ENCODE measurements around the gene WT1. TPM values are rescaled to one million over a fixed set of nuclear protein-coding genes. Genes with fewer than 3 reads are reported as not detected.
A peak's percentile ranks its signal among the peaks of the same experiment; 100 is the strongest.

WT1 gene
- total RNA-seq, 1 donor: 16.4 TPM

- H3K4me3 ChIP-seq (ENCODE audit: low read depth, low read length): peak overlapping the region; percentile 25
- no peak for DNase-seq (ENCODE audit: low read depth)
- peak; percentile 41 for TF ChIP-seq CTCF (IDR thresholded peaks at IDR 0.05; ENCODE audit: insufficient read depth, low read depth, low read length)
These were observed 4.6 kb downstream of the WT1 start for GRCh38 chr11:32430568-32431381.

DNA sequence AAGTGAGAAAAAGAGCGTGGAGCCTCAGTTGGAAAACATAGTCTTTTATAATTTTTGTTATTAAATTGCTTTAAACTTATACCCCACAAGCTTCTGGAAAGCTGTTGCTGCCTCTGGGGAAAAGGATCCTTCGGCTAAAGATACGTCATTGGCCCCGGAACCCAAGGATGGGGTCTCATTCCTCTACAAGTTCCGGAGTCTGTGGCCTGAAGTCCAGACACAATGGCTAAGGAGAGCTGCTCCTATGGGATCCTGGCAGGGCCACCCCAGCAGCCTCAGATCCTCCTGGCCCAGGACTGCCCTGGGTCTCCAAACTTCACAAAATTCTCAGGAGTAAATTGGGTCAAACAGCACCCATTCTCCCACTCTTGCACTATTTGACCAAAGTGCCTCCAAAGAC lies 5.9 kb downstream of the WT1 start:
- H3K4me3 ChIP-seq (ENCODE audit: low read depth, low read length): no peak overlapping the region
- no peak for DNase-seq (ENCODE audit: low read depth)
- no peak for TF ChIP-seq CTCF (IDR thresholded peaks at IDR 0.05; ENCODE audit: insufficient read depth, low read depth, low read length)

DNA sequence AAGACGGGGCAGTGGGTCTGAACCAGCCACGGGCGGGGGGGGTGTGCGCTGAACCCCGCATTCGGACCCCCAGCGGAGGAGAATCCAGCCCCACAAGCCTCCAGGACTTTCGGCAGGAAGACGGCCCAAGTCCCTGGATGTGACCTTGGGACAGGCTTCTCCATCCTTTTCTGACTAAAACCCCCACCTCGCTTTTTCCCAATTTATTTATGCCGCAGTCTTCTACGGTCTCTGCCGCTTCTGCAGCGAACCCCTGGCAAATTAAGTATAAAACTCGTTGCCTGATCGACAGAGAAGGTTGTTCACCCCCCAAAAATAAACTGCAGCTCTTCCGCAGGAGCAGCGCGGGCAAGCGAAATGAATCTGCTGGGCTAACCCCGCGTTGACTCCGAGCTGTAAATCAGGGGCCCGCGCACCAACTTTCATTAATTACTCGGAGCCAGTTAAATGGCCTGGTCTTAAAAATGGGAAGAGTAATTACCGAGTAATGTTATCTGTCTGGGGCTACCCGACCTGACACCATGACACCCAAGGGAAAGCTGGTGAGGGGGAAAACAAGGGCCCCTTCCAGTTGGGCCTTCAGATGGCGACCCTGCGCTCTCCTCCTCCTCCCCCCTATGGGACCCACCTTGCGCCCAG lies 6.6 kb downstream of the WT1 start:
- no peak overlapping the region for H3K4me3 ChIP-seq (ENCODE audit: low read depth, low read length)
- TF ChIP-seq CTCF (IDR thresholded peaks at IDR 0.05; ENCODE audit: insufficient read depth, low read depth, low read length): no peak
- DNase-seq (ENCODE audit: low read depth): no peak

GRCh38 chr11:32427935-32428664 lies 7.2 kb downstream of the WT1 start:
- no peak for DNase-seq (ENCODE audit: low read depth)
- no peak overlapping the region for H3K4me3 ChIP-seq (ENCODE audit: low read depth, low read length)
- TF ChIP-seq CTCF (IDR thresholded peaks at IDR 0.05; ENCODE audit: insufficient read depth, low read depth, low read length): no peak

DNA sequence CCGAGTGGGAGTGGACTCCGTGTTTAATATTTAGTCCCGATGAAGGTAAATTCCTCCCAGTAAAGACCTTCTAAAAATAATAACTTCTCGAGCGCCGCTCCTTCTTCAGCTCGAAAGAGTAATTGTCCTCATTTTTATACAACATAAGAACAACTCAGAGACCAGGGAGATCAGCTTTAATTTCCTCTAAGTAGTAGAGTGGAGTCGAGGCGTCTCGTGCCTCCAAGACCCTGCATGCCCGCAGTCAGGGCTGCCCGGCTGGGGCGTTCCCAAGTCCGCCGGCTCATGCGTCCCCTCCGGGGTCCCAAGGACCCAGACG lies 7.8 kb downstream of the WT1 start:
- no peak for DNase-seq (ENCODE audit: low read depth)
- TF ChIP-seq CTCF (IDR thresholded peaks at IDR 0.05; ENCODE audit: insufficient read depth, low read depth, low read length): no peak
- no peak overlapping the region for H3K4me3 ChIP-seq (ENCODE audit: low read depth, low read length)

- H3K4me3 ChIP-seq (ENCODE audit: low read depth, low read length): no peak overlapping the region
- no peak for TF ChIP-seq CTCF (IDR thresholded peaks at IDR 0.05; ENCODE audit: insufficient read depth, low read depth, low read length)
- DNase-seq (ENCODE audit: low read depth): no peak
These were observed 8.3 kb downstream of the WT1 start for GRCh38 chr11:32426819-32427615.
